Lower leg skin (tissue), 4 donors: Measurements from ENCODE around the gene KIRREL3. TPM values are rescaled to one million over a fixed set of nuclear protein-coding genes. Genes with fewer than 3 reads are reported as not detected.

Experiments used
- DNase-seq, 2 donors: peaks; one replicate each; pipeline ENCODE4 v3.0.0-alpha.2; 2019; ENCODE audit warnings: low spot score in 2 of 2
- H3K4me3 ChIP-seq: fragments of 200-600 bp; sonication (generic); 2 replicates; pipeline ENCODE4 v1.5.1; 2017; ENCODE audit warnings: mild to moderate bottlenecking, low read depth; ENCODE audit not compliant: poor library complexity, severe bottlenecking
- POLR2A ChIP-seq, 2 donors: fragments of 450-650 bp; IDR thresholded peaks; one replicate each; pipeline ENCODE4 v1.6.1; 2016 to 2017; ENCODE audit warnings: antibody characterized with exemption in 2 of 2, mild to moderate bottlenecking in 1 of 2, moderate library complexity in 1 of 2
- WGBS, 2 donors: methylation state at CpG; one replicate each; pipeline ENCODE4 v1.1.5; 2018; 5-methylcytosine and 5-hydroxymethylcytosine counted together
- intact Hi-C: fragments of 100-400 bp; cut with DNase I; formaldehyde crosslinking; loops from one replicate; pipeline ENCODE4 v1.15.0; 2023; ENCODE audit warnings: low total_unique reads
- total RNA-seq, 4 donors: library from RNA; depleted of rRNA; stranded (reverse); fragments of >200 nt; gene quantifications; one replicate each; pipeline ENCODE4 v1.1.0, GENCODE V29; 2016
- TF ChIP-seq, protein P1 (sequence below), 3 donors: fragments of 450-650 bp; IDR thresholded peaks; one replicate each; pipeline ENCODE4 v1.5.1; 2016; ENCODE audit warnings: antibody characterized with exemption in 3 of 3, mild to moderate bottlenecking in 3 of 3, moderate library complexity in 2 of 3

The KIRREL3 gene
- total RNA-seq, 4 donors from 2014 or later, result 0.13 TPM; not detected in 3

DNA sequence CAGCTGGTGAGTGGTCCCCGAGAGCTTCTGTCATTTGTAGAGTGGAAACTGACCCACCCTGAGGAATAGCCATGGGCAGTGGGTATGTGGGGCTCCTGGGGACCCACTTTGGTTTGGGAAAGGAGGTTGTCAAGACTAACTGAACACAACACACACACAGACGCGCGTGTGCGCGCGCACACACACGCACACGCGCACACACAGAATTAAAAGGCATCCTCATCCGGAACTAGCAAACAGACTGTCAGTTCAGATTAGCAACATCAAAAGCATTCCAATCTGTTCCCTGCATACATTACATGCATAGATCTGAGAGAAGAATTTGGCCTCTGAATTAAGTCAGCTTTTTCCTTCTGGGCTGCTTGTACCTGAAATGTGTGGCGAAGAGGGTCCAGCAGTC is 360.4 kb downstream of the KIRREL3 start:
- H3K4me3 ChIP-seq, result no peak overlapping the region
- intact Hi-C loops, result no loop called here
- WGBS, 2 donors, result 59 to 75% methylated on average over 12 of the region's 12 CpGs
- no peak for DNase-seq
- TF ChIP-seq POLR2A (IDR thresholded peaks at IDR 0.05), result no peak
- TF ChIP-seq, protein P1, sequence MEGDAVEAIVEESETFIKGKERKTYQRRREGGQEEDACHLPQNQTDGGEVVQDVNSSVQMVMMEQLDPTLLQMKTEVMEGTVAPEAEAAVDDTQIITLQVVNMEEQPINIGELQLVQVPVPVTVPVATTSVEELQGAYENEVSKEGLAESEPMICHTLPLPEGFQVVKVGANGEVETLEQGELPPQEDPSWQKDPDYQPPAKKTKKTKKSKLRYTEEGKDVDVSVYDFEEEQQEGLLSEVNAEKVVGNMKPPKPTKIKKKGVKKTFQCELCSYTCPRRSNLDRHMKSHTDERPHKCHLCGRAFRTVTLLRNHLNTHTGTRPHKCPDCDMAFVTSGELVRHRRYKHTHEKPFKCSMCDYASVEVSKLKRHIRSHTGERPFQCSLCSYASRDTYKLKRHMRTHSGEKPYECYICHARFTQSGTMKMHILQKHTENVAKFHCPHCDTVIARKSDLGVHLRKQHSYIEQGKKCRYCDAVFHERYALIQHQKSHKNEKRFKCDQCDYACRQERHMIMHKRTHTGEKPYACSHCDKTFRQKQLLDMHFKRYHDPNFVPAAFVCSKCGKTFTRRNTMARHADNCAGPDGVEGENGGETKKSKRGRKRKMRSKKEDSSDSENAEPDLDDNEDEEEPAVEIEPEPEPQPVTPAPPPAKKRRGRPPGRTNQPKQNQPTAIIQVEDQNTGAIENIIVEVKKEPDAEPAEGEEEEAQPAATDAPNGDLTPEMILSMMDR (IDR thresholded peaks at IDR 0.05), result no peak

DNA sequence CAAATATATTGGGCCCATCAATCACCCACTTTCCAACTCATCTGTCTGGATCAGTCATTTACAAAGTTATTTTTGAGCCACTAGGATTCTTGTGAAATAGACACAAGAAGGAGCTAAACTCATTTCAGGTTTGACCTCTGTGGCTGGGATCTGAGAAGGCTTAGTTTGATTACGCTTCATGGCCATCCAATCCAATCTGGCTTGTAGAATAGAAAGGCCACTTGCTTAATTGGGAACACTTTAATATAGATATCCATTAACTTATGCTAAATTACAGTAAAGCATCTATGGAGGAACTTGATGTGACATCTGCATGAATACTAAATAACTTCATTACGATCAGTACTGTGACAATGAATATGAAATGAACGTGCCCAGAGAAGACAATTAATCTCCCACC is 360.9 kb downstream of the KIRREL3 start:
- intact Hi-C loops, result no loop called here
- TF ChIP-seq POLR2A (IDR thresholded peaks at IDR 0.05), result no peak
- TF ChIP-seq, protein P1 (IDR thresholded peaks at IDR 0.05), result no peak
- 90 to 91% methylated on average over 3 of the region's 3 CpGs for WGBS, 2 donors
- DNase-seq, result no peak
- no peak overlapping the region for H3K4me3 ChIP-seq

DNA sequence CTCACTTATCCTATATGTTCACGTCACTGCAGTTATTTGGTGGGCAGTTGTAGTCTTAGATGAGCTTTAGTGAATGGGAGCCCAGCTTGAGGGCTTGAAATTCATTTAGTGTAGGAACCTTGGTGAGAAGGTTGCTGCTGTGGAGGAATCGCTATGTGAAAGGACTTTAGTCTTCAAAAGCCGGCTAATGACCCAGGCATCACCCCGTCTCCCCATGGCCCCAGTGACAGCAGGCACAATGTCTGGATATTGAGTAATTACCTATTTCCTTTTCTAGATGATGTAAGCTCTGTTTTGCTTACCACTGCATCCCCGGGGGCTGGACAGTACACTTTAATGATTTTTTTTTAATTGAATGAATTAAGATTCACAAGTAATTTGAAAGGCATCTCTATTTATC is 361.9 kb downstream of the KIRREL3 start:
- no peak for DNase-seq
- no peak overlapping the region for H3K4me3 ChIP-seq
- TF ChIP-seq, protein P1 (IDR thresholded peaks at IDR 0.05), result no peak
- TF ChIP-seq POLR2A (IDR thresholded peaks at IDR 0.05), result no peak
- intact Hi-C loops, result no loop called here
- 78 to 79% methylated on average over 5 of the region's 5 CpGs for WGBS, 2 donors

DNA sequence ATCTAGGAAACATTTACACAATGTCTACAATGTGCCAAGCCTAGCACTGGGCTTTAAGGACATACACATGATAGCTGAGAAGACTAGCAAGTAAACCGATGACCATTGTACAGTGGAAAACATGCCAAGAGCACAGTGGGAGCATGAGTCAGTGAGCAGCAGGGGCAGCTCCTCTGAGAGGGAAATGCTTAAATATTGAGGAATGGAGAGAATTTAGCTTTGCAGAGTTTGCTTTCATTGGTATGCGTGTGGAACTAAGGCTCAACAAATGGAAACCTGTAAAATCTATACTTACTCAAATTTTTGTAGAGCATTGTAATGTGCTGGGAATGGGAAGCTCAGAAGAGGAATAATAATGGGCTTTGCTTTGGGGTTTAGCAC is 362.8 kb downstream of the KIRREL3 start:
- TF ChIP-seq, protein P1 (IDR thresholded peaks at IDR 0.05), result no peak
- no peak for TF ChIP-seq POLR2A (IDR thresholded peaks at IDR 0.05)
- H3K4me3 ChIP-seq, result no peak overlapping the region
- intact Hi-C loops, result no loop called here
- WGBS, 2 donors, result 67 to 79% methylated on average over 2 of the region's 2 CpGs
- no peak for DNase-seq

DNA sequence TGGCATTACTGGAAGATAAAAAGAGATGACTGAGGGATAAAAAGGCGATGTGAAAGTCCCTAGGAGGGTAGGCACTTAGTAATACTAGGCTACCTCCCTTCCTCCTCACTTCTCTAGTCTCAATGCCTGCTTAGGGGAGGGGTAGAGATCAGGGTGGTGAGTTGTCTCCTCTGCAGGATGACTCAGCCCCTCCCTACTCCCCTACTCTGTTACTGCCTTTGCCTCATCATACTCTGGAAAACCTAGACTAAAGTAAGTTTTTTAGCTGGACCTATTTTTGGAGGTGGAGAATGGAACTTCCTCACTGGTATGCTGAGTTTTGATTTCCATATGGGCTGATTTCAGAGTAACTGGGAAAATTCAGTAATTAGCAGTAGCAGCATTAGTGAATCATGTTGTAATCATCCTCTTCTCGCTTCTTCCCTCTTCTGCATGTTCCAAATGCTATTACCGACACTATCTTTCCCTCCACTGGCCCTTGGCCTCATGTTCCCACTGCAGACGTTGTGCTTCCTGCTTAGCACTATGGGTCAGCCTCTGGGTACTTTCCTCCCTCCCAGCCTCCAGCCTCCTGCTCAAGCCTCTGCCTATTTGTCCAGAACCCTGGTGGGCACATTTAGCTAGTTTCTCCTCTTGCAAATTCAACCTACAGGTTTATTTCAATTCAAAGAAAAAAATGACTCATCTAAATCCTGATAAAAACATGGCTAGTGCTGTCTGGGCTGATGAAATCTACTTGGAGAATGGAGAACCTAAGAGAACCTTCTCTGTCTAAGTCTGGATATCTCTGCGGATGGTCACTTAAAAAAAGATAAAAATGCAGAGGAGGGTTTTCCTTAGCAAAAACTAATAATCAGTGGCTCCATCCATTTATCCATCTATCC is 363.4 kb downstream of the KIRREL3 start:
- no peak for DNase-seq
- 61 to 72% methylated on average over 5 of the region's 5 CpGs for WGBS, 2 donors
- no peak overlapping the region for H3K4me3 ChIP-seq
- no peak for TF ChIP-seq POLR2A (IDR thresholded peaks at IDR 0.05)
- TF ChIP-seq, protein P1 (IDR thresholded peaks at IDR 0.05), result no peak
- intact Hi-C loops, result no loop called here
